ENCODE measurements around the gene LNP1. TPM values are rescaled to one million over a fixed set of nuclear protein-coding genes. Genes with fewer than 3 reads are reported as not detected.
"Not testable (repeated sequence)": the region's sequence is repeated elsewhere in the genome, so short reads cannot be mapped to it uniquely, and the experiment has no call there.

Gene LNP1
- total and polyA plus RNA-seq, 7 donors, result 0.69 to 3.6 (median 2.9) TPM

DNA sequence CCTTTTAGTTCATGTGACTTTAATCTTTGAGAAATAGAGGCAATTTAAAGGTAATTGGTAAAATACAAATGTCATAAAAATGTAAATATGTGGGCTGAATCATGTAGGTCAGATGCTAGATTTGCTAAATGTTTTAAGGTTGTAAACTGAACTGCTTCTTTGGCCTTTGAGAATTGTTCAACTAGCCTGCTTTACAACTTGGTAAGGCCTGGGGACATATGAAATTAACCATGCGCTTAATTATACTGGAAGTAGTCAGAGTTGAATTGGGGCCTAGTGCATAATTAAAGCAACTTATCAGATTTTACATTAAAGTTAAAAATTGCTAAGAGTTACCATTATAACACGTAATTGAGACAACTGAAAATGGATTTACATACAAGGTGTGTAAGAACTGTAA lies 70.1 kb downstream of the LNP1 start:
- Histone ChIP-seq H3K27ac (no peak overlapping the region), H3K9me3 (peaks cover 0 to 3% (median 1%) of the 10 kb centered on the region in 4 donors), H3K4me1 (no peaks in the 10 kb centered on the region), H3K36me3 (no peaks in the 10 kb centered on the region), H3K27me3 (no peaks in the 10 kb centered on the region), H3K4me3 (no peak overlapping the region)
- 92 to 93% methylated on average over 2 of the region's 2 CpGs for WGBS, 2 donors
- DNase-seq, result no peak
- TF ChIP-seq CTCF (IDR thresholded peaks at IDR 0.05), result no peak
- TF ChIP-seq POLR2AphosphoS5 (IDR thresholded peaks at IDR 0.05), result no peak
- TF ChIP-seq POLR2A (IDR thresholded peaks at IDR 0.05), result no peak
- TF ChIP-seq EP300 (IDR thresholded peaks at IDR 0.05), result no peak
- intact Hi-C loops (cut with DNase I), result no loop called here

- DNase-seq; H3K27ac ChIP-seq; intact Hi-C loops (cut with DNase I); H3K4me1 ChIP-seq; H3K27me3 ChIP-seq; H3K36me3 ChIP-seq; H3K4me3 ChIP-seq; H3K9me3 ChIP-seq: not testable (repeated sequence)
- 92 to 94% methylated on average over 32 of the region's 32 CpGs for WGBS, 2 donors
Observed at GRCh38 chr3:100477851-100478360, 76.6 kb downstream of the LNP1 start.

GRCh38 chr3:100478521-100478920 lies 77.2 kb downstream of the LNP1 start:
- 93 to 94% methylated on average over 23 to 25 of the region's 25 CpGs for WGBS, 2 donors
- H3K4me1 ChIP-seq; DNase-seq; H3K36me3 ChIP-seq; H3K9me3 ChIP-seq; intact Hi-C loops (cut with DNase I); H3K27me3 ChIP-seq; H3K27ac ChIP-seq; H3K4me3 ChIP-seq: not testable (repeated sequence)

GRCh38 chr3:100480081-100480480 lies 78.7 kb downstream of the LNP1 start:
- WGBS, 2 donors, result 85 to 86% methylated on average over 5 of the region's 5 CpGs
- Histone ChIP-seq H3K9me3 (no peaks in the 10 kb centered on the region), H3K4me1 (no peaks in the 10 kb centered on the region), H3K36me3 (no peaks in the 10 kb centered on the region), H3K4me3 (no peak overlapping the region), H3K27me3 (no peaks in the 10 kb centered on the region), H3K27ac (no peak overlapping the region)
- TF ChIP-seq EP300 (IDR thresholded peaks at IDR 0.05) (no peak), POLR2AphosphoS5 (IDR thresholded peaks at IDR 0.05) (no peak), POLR2A (IDR thresholded peaks at IDR 0.05) (no peak), CTCF (IDR thresholded peaks at IDR 0.05) (no peak)
- DNase-seq, result no peak
- intact Hi-C loops (cut with DNase I), result no loop called here

DNA sequence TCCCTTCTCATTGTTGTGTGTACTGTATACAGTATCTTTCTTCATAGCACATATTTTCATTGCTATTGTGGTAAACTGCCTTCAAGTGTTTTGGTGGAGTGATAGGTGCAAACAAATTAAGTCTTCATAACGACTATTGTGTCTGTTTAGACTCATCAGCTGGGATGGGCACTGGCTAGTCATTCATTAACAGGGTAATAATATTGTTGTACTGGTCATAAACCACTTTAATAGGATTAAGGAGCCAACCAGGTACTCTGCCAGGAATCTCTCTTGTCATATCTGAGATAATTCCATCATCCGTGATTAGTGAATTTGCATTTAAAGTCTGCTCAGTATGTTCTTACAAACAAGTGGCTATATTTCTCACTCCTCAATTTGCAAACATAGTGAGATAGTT lies 80.8 kb downstream of the LNP1 start:
- WGBS, 2 donors, result 17 to 61% methylated on average over 2 of the region's 2 CpGs
- intact Hi-C loops (cut with DNase I), result no loop called here
- H3K4me1 ChIP-seq, result no peaks in the 10 kb centered on the region
- H3K36me3 ChIP-seq, result no peaks in the 10 kb centered on the region
- H3K27me3 ChIP-seq, result no peaks in the 10 kb centered on the region
- H3K27ac ChIP-seq, result no peak overlapping the region
- no peak for DNase-seq
- TF ChIP-seq EP300 (IDR thresholded peaks at IDR 0.05) (no peak), POLR2AphosphoS5 (IDR thresholded peaks at IDR 0.05) (no peak), POLR2A (IDR thresholded peaks at IDR 0.05) (no peak), CTCF (IDR thresholded peaks at IDR 0.05) (no peak)
- H3K4me3 ChIP-seq, result no peak overlapping the region
- no peaks in the 10 kb centered on the region for H3K9me3 ChIP-seq

DNA sequence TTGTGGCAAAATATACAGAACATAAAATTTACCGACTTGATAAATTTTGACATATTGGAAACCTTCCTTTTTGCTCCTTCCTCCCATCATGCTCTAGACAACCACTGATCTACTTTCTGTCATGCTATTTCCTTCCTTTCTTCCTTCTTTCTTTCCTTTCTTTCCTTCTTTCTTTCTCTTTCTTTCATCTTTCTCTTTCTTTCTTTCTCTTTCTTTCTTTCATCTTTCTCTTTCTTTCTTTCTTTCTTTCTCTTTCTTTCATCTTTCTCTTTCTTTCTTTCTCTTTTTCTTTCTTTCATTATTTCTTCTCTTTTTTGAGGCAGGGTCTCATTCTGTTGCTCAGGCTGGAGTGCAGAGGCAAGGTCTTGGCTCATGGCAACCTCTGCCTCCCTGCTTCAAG lies 82.2 kb downstream of the LNP1 start:
- 96 to 98% methylated on average over 1 of the region's 1 CpG for WGBS, 2 donors
- no peak overlapping the region for H3K27ac ChIP-seq
- no peak for DNase-seq
- intact Hi-C loops (cut with DNase I), result no loop called here
- H3K36me3 ChIP-seq, result no peaks in the 10 kb centered on the region
- no peak for TF ChIP-seq POLR2A (IDR thresholded peaks at IDR 0.05)
- TF ChIP-seq CTCF (IDR thresholded peaks at IDR 0.05), result no peak
- no peak for TF ChIP-seq POLR2AphosphoS5 (IDR thresholded peaks at IDR 0.05)
- TF ChIP-seq EP300 (IDR thresholded peaks at IDR 0.05), result no peak
- H3K9me3 ChIP-seq, result no peaks in the 10 kb centered on the region
- no peak overlapping the region for H3K4me3 ChIP-seq
- H3K27me3 ChIP-seq, result no peaks in the 10 kb centered on the region
- H3K4me1 ChIP-seq, result no peaks in the 10 kb centered on the region
